ENCODE measurements around the gene LTBP1.
A peak's percentile ranks its signal among the peaks of the same experiment; 100 is the strongest.

The LTBP1 gene

DNA sequence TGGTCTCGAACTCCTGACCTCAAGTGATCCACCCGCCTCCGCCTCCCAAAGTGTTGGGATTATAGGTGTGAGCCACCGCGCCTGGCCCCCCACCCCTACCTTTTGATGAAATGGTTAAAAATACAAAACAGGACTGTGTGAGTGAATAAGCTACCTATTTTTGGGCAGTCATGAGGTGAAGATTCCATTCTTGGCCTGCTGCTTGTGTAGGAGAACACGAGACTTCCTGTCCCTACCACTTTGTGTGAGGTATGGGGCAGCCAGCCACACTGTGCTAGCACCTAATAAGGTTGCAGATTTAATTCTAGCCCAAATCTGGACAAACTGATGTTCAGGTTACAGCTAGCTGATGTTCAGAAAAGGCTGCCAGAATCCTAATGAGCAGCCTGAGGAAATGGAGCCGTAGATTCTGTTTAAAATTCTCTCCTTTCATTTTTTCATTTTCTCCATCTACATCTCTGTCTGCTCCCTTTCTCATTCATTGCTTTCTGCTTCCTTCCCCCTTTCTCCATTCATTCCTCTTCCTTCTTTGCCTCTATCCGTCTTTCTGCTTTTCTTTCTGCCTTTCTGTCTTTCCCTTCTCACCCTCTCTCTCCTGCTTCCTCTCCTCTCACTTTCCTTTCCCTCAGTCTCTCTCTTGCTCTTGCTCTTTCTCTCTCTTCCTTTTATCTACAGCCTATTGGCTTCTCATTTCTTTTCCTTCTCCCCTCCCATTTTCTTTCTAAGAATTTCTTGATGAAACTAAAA, 4.6 kb upstream of the LTBP1 start:
- Histone ChIP-seq H3K36me3 (ENCODE audit: control insufficient read depth, low read length) (no peaks in the 10 kb centered on the region), H3K9me3 (ENCODE audit: control insufficient read depth, insufficient read depth, low read length) (no peaks in the 10 kb centered on the region), H3K27me3 (ENCODE audit: control insufficient read depth, low read length) (no peaks in the 10 kb centered on the region), H3K4me2 (ENCODE audit: low read length) (peak overlapping the region; percentile 53), H3K4me1 (ENCODE audit: control insufficient read depth, low read length) (peaks cover 67% of the 10 kb centered on the region), H4K20me1 (ENCODE audit: control insufficient read depth, insufficient read depth, low read depth, low read length) (no peaks in the 10 kb centered on the region), H3K9me2 (replicated peaks; ENCODE audit: control insufficient read depth, low read length) (no peaks in the 10 kb centered on the region), H3K27ac (ENCODE audit: low read depth, low read length) (peak overlapping the region; percentile 19), H3K79me2 (ENCODE audit: control insufficient read depth, low read length) (peaks cover 4% of the 10 kb centered on the region), H3K4me3 (ENCODE audit: low read length) (no peak overlapping the region), H3F3A (ENCODE audit: control insufficient read depth, insufficient read depth) (peaks cover 10% of the 10 kb centered on the region)
- TF ChIP-seq, protein P1, sequence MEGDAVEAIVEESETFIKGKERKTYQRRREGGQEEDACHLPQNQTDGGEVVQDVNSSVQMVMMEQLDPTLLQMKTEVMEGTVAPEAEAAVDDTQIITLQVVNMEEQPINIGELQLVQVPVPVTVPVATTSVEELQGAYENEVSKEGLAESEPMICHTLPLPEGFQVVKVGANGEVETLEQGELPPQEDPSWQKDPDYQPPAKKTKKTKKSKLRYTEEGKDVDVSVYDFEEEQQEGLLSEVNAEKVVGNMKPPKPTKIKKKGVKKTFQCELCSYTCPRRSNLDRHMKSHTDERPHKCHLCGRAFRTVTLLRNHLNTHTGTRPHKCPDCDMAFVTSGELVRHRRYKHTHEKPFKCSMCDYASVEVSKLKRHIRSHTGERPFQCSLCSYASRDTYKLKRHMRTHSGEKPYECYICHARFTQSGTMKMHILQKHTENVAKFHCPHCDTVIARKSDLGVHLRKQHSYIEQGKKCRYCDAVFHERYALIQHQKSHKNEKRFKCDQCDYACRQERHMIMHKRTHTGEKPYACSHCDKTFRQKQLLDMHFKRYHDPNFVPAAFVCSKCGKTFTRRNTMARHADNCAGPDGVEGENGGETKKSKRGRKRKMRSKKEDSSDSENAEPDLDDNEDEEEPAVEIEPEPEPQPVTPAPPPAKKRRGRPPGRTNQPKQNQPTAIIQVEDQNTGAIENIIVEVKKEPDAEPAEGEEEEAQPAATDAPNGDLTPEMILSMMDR (IDR thresholded peaks at IDR 0.05; ENCODE audit: low read depth, low read length, poor library complexity, severe bottlenecking) = no peak
- no peak for TF ChIP-seq EZH2phosphoT487 (IDR thresholded peaks at IDR 0.05; ENCODE audit: borderline replicate concordance, low read length)

DNA sequence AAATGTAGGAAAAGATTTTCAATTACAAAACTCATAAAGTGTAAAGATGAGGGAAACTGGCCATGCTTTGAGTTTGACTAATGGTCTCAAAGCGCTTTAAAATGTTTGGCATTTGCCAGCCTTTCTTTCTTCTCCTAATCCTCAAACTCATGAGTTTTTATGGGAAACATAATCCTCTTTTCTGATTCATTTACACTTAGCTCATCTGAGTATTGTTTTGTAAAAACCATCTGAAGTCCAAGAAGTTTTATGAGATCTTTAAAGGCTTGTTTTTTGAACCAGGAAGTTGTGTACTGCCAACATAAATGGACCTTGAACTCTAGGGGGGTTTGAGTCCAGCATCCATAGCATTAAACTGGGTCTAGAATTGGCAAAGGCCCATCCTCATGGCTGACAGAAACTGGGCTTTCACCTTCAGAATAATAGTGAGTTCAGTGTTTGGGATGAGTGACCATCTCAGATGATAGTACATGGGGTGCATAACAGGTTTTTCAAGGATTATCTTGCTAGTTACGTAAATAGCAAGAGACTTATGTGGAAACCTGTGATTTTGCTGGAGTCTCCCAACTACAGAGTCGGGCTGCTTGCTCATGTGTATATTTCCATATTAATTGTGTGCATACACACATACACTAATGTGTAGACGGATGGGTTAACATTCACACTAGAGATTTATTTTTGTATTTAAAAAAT, 3.8 kb upstream of the LTBP1 start:
- Histone ChIP-seq H3K4me3 (ENCODE audit: low read length) (no peak overlapping the region), H3K4me2 (ENCODE audit: low read length) (peak overlapping the region; percentile 53; the same call in 1 of the 2 replicates), H3K79me2 (ENCODE audit: control insufficient read depth, low read length) (peaks cover 12% of the 10 kb centered on the region), H3F3A (ENCODE audit: control insufficient read depth, insufficient read depth) (peaks cover 10% of the 10 kb centered on the region), H3K27ac (ENCODE audit: low read depth, low read length) (peak overlapping the region; percentile 19), H3K9me3 (ENCODE audit: control insufficient read depth, insufficient read depth, low read length) (no peaks in the 10 kb centered on the region), H3K36me3 (ENCODE audit: control insufficient read depth, low read length) (peaks cover 2% of the 10 kb centered on the region), H3K27me3 (ENCODE audit: control insufficient read depth, low read length) (no peaks in the 10 kb centered on the region), H3K4me1 (ENCODE audit: control insufficient read depth, low read length) (peaks cover 65% of the 10 kb centered on the region), H4K20me1 (ENCODE audit: control insufficient read depth, insufficient read depth, low read depth, low read length) (peaks cover under 1% of the 10 kb centered on the region; the same call in 1 of the 2 replicates), H3K9me2 (replicated peaks; ENCODE audit: control insufficient read depth, low read length) (no peaks in the 10 kb centered on the region)
- TF ChIP-seq, protein P1 (IDR thresholded peaks at IDR 0.05; ENCODE audit: low read depth, low read length, poor library complexity, severe bottlenecking) = no peak

DNA sequence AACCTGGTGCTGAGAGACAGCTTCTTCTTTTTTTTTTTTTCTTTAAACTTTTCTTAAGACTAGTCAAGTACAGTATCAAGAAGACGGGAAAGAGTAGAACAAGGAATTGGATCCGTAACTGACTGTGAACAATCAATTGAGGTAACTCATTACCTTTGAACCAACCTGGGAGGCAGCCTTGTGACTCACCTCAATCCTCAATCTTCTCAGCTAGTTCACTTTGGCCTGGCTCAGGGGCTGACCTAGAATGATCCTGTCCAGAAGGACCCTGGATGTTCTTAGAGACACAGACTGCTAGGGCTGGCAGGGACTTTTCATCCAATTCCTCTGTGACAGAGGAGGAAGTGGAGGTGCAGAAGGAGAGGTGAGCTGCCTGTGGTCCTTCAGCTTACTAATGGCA, 1.5 kb upstream of the LTBP1 start:
- no peaks in the 10 kb centered on the region for H3K9me3 ChIP-seq (ENCODE audit: control insufficient read depth, insufficient read depth, low read length)
- peaks cover 25% of the 10 kb centered on the region for H3K36me3 ChIP-seq (ENCODE audit: control insufficient read depth, low read length)
- H3F3A ChIP-seq (ENCODE audit: control insufficient read depth, insufficient read depth) = peaks cover 12% of the 10 kb centered on the region

More for the DNA sequence above, 1.5 kb upstream of the LTBP1 start:
- Histone ChIP-seq H3K27ac (ENCODE audit: low read depth, low read length) (no peak overlapping the region), H3K79me2 (ENCODE audit: control insufficient read depth, low read length) (peaks cover 36% of the 10 kb centered on the region), H3K4me2 (ENCODE audit: low read length) (peak overlapping the region; percentile 78), H3K4me3 (ENCODE audit: low read length) (peak overlapping the region; percentile 79; the same call in 1 of the 2 replicates), H4K20me1 (ENCODE audit: control insufficient read depth, insufficient read depth, low read depth, low read length) (peaks cover 13% of the 10 kb centered on the region), H3K9me2 (replicated peaks; ENCODE audit: control insufficient read depth, low read length) (no peaks in the 10 kb centered on the region), H3K4me1 (ENCODE audit: control insufficient read depth, low read length) (peaks cover 68% of the 10 kb centered on the region), H3K27me3 (ENCODE audit: control insufficient read depth, low read length) (no peaks in the 10 kb centered on the region)
- TF ChIP-seq EZH2phosphoT487 (IDR thresholded peaks at IDR 0.05; ENCODE audit: borderline replicate concordance, low read length) = no peak
- TF ChIP-seq, protein P1 (IDR thresholded peaks at IDR 0.05; ENCODE audit: low read depth, low read length, poor library complexity, severe bottlenecking) = no peak

Data from DOHH2 (cell line).